Panc1 (cell line): ENCODE results near the gene GSC2. TPM values are rescaled to one million over a fixed set of nuclear protein-coding genes. Genes with fewer than 3 reads are reported as not detected.

ENCODE experiments used
- ATAC-seq: fragments of 200-7000 bp; cut with Tn5 transposase; 2 replicates; pipeline ENCODE4 v1.9.1; 2020; ENCODE audit warnings: mild to moderate bottlenecking, moderate library complexity
- BruUV-seq: library from RNA; stranded (reverse); fragments of 400-500 nt; replicated peaks from 2 replicates; lab custom pipeline; 2021; lab: Mats Ljungman, UMichigan
- CTCF ChIA-PET: fragments of 300-600 bp; sonication (Branson Sonifier 250); formaldehyde crosslinking; loops from one replicate; lab custom pipeline; 2022; ENCODE audit warnings: antibody characterized with exemption; lab: Charles Lee
- POLR2A ChIA-PET: fragments of 300-600 bp; sonication (Branson Sonifier 250); formaldehyde crosslinking; loops from one replicate; lab custom pipeline; 2022; ENCODE audit warnings: antibody characterized with exemption; lab: Charles Lee
- DNase-seq: peaks from one replicate; pipeline ENCODE4 v3.0.0-alpha.2; 2010; ENCODE audit warnings: low read depth, low spot score
- H3K27ac ChIP-seq: 2 replicates; pipeline ENCODE4 v1.5.1; 2011; ENCODE audit warnings: mild to moderate bottlenecking, low read length, inconsistent platforms
- H3K27me3 ChIP-seq: fragments of 200-500 bp; sonication (Bioruptor generic); 2 replicates; pipeline ENCODE4 v1.6.0; 2014; ENCODE audit warnings: low read length, inconsistent platforms; ENCODE audit not compliant: control insufficient read depth, insufficient read depth
- H3K36me3 ChIP-seq: fragments of 200-500 bp; sonication (Bioruptor generic); 2 replicates; pipeline ENCODE4 v1.5.1; 2014; ENCODE audit warnings: inconsistent platforms, mild to moderate bottlenecking, low read length, moderate library complexity; ENCODE audit not compliant: control insufficient read depth, insufficient read depth
- H3K4me1 ChIP-seq: 2 replicates; pipeline ENCODE4 v1.5.1; 2011; ENCODE audit warnings: inconsistent platforms, mild to moderate bottlenecking, low read length, moderate library complexity; ENCODE audit not compliant: control insufficient read depth, insufficient read depth
- H3K4me3 ChIP-seq, 2 experiments: 2 replicates each; pipeline ENCODE4 v1.5.1; 2011 to 2012; ENCODE audit warnings: low read depth in 2 of 2, low read length in 2 of 2, mild to moderate bottlenecking in 2 of 2, inconsistent platforms in 1 of 2, moderate library complexity in 1 of 2
- H3K9me3 ChIP-seq: fragments of 200-500 bp; sonication (Bioruptor generic); 2 replicates; pipeline ENCODE4 v1.5.1; 2014; ENCODE audit warnings: low read depth, mild to moderate bottlenecking, inconsistent platforms, low read length, moderate library complexity; ENCODE audit not compliant: control insufficient read depth, insufficient read depth
- CTCF ChIP-seq: fragments of 450-650 bp; IDR thresholded peaks from 2 replicates; pipeline ENCODE4 v1.5.1; 2017; ENCODE audit warnings: mild to moderate bottlenecking
- POLR2AphosphoS5 ChIP-seq: IDR thresholded peaks from 2 replicates; pipeline ENCODE4 v1.6.1; 2012; ENCODE audit warnings: mild to moderate bottlenecking, low read depth, low read length, moderate library complexity
- REST ChIP-seq, 2 experiments: IDR thresholded peaks; 2 replicates each; pipeline ENCODE4 v1.6.1; 2011 to 2012; ENCODE audit warnings: low read depth in 2 of 2, control low read depth in 1 of 2, low read length in 1 of 2, mild to moderate bottlenecking in 1 of 2, moderate library complexity in 1 of 2; ENCODE audit not compliant: insufficient read depth in 1 of 2
- SIN3A ChIP-seq: IDR thresholded peaks from 2 replicates; pipeline ENCODE4 v1.6.1; 2012; ENCODE audit warnings: low read depth, mild to moderate bottlenecking, low read length, moderate library complexity, borderline replicate concordance; ENCODE audit not compliant: insufficient read depth
- TCF7L2 ChIP-seq: IDR thresholded peaks from 2 replicates; pipeline ENCODE4 v1.6.1; 2011; ENCODE audit warnings: mild to moderate bottlenecking, low read depth, low read length, inconsistent platforms
- in situ Hi-C: cut with HindIII; loops from 2 replicates; pipeline ENCODE4 v1.10.0; 2016; ENCODE audit warnings: low sequenced_read_pairs, low pct_unique_long_range_greater_than_20kb
- intact Hi-C: fragments of 100-400 bp; cut with micrococcal nuclease; formaldehyde crosslinking; loops from one replicate; pipeline ENCODE4 v1.10.0; 2022; ENCODE audit not compliant: unreplicated experiment
- total RNA-seq: library from RNA; stranded (reverse); gene quantifications from one replicate; pipeline ENCODE4 v1.2.1, GENCODE V29; 2021; ENCODE audit not compliant: unreplicated experiment

The GSC2 gene
- total RNA-seq, 1 experiment from 2014 or later = 0.23 TPM

GRCh38 chr22:19138217-19139000 lies 11.7 kb downstream of the GSC2 start:
- peaks cover 2% of the 10 kb centered on the region; the same call in 1 of the 2 replicates for H3K36me3 ChIP-seq
- in situ Hi-C loops (no loop called here), intact Hi-C loops (no loop called here)
- no peaks in the 10 kb centered on the region for H3K9me3 ChIP-seq
- H3K4me1 ChIP-seq = no peaks in the 10 kb centered on the region
- POLR2A ChIA-PET = no interaction called here
- H3K27ac ChIP-seq = no peak overlapping the region
- ATAC-seq = no peak
- no peak for DNase-seq
- CTCF ChIA-PET = no interaction called here
- TF ChIP-seq POLR2AphosphoS5 = no peak
- TF ChIP-seq SIN3A = no peak
- no peak for TF ChIP-seq CTCF
- no peak for TF ChIP-seq REST (IDR thresholded peaks at IDR 0.05; ENCODE audit: insufficient read depth in 1 of 2, low read depth in 2 of 2, low read length in 1 of 2)
- TF ChIP-seq TCF7L2 = no peak
- no TSS peak for BruUV-seq
- no peak overlapping the region for H3K4me3 ChIP-seq
- no peaks in the 10 kb centered on the region for H3K27me3 ChIP-seq

- TF ChIP-seq REST (IDR thresholded peaks at IDR 0.05; ENCODE audit: insufficient read depth in 1 of 2, low read depth in 2 of 2, low read length in 1 of 2) (no peak), CTCF (no peak), POLR2AphosphoS5 (no peak), TCF7L2 (no peak), SIN3A (no peak)
- ATAC-seq (no peak), DNase-seq (no peak)
- in situ Hi-C loops (no loop called here), intact Hi-C loops (no loop called here)
- Histone ChIP-seq H3K4me3 (no peak overlapping the region), H3K36me3 (peaks cover 2% of the 10 kb centered on the region; the same call in 1 of the 2 replicates), H3K27me3 (no peaks in the 10 kb centered on the region), H3K27ac (no peak overlapping the region), H3K4me1 (no peaks in the 10 kb centered on the region), H3K9me3 (no peaks in the 10 kb centered on the region)
- BruUV-seq = no TSS peak
- CTCF ChIA-PET = interaction anchor here (0.5 kb wide), 1 partner anchor 114 kb away, joined by 3 read pairs; no protein-coding TSS in a partner anchor
- POLR2A ChIA-PET = interaction anchor here (0.5 kb wide), 1 partner anchor 131 kb away, joined by 7 read pairs; no protein-coding TSS in a partner anchor
Measured at GRCh38 chr22:19137384-19138216, 12.5 kb downstream of the GSC2 start.
